GM19324 (cell line): Measurements from ENCODE around the gene MMP15.

Experiments used
- ATAC-seq: cut with Tn5 transposase; IDR thresholded peaks from one replicate; pipeline ENCODE4 v1.9.1; 2021; ENCODE audit warnings: mild to moderate bottlenecking, moderate library complexity; ENCODE audit not compliant: unreplicated experiment, low FRiP score

The MMP15 gene

DNA sequence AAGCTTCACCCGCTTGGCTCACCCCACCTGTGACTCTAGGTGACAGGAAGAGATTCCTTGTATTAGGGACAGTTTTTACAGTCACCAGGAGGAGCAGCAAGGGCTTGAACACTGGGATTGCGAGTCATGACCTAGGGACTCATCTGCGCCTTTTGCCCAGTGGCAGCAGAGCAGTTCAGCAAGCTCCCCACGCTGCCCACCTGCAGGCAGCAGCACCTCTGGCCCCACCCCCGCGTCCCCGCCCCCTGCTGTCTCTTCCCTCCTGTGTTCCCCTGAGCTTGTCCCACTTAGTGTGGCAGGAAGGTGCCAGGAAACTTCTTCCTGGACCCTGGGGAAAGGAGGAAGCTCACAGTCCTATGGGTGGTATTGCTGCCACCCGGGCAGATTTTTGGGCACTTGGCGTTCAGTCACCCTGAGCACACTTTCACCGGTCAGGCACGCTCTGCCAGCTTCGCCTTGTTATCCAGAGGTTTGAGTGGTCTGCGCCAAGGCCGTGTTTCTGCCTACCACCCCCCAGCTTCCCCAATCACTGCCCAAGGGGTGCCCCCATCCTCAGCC lies 8.7 kb downstream of the MMP15 start:
- no peak for ATAC-seq

DNA sequence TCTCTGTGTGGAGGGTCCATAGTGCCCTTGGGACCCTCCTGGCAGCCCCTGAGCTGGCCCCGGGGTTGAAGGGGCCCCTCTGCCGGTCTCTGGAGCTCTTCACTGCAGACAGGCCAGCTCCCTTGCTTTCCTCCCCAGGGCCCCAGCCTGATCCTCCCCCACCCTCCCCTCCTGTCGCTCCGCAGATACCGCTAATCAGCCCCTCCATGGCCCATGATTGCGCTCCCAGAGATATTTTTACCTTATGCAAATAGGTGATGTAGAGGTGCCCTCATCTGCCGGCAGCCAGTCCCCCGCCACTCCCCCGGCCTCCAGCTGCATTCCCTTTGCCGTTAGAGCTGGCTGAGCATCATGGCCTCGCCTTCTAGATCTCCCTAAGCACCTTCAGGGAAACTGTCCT lies 9.2 kb downstream of the MMP15 start:
- no peak for ATAC-seq

DNA sequence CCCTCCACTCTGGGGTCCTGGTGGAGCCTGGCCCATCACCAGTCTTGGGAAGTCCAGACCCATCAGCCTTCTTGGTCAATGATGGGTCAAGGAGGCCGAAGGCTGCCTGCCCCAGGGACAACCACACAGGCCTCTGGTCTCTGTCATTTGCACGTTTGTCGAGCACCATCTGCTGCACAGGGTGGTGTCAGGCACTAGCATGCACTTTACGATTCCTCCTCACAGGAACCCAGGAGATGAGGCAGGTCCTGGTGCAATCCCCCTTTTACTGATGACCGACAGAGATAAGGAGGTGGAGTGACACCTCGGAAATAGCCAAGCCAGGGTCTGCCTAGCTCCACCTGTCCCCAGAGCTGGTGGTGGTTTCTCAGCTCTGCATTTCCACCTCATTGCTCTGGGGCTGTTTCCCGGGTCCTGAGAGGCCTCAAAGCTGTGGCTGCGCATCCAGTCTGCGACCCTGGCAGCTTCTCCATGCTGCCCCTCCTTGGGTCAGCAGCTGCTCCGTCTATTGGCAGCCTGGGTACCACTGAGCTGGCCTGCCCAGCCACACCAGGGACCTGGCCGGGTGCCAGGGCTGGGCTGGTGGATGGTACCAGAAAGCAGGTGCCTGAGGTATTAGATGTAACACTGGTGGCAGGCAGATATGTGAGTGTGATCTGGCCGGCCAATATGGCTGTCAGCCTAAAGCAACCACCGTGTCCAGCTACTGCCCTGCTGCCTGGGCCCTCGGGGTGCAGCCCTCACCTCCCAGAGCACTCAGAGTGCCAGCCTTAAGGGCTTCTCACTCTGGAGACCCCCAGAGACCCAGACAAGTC lies 10.0 kb downstream of the MMP15 start:
- no peak for ATAC-seq

DNA sequence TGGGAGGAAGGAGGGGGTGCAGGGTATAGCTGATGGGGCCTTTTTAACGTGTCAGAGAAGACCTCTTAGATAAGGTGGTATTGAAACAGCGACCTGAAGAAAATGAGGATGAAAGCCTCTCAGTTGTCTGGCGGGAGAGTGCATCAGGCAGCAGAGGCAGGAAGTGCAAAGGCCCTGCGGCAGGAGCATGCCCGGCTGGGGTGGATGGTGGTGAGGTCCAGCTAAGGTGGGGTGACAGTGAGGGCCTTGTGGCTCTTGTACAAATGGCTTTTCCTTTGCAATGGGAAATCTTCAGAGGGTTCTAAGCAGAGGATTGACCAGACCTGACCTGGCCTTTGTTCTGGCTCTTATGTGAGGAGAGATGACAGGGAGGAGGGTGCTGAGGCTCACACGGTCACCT lies 11.4 kb downstream of the MMP15 start:
- ATAC-seq = no peak

DNA sequence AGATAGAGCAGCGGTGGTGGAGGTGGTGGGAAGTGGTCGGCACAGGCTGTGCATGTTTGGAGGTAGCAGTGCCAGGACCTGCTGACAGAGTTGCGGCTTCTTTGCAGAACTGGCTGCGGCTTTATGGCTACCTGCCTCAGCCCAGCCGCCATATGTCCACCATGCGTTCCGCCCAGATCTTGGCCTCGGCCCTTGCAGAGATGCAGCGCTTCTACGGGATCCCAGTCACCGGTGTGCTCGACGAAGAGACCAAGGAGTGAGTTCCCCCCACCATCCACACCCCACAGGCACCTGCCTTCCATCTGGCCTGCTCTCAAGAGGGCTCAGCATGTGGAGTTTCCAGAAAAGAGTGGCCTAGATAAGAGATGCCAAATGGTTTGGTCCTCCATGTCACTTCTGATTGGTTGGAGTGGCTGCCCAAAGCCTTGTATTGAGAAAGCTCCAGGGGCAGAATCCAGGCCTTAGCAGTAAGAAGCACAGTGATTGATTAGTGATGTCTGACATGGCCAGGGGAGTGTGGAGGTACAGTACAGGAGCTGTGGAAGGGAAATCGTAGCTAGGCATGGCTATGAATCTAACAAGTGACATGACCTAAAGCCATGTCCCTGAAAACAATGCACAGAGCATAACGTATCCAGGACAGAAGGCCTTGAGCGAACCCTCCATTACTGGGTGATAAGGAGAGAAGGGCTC lies 12.0 kb downstream of the MMP15 start:
- no peak for ATAC-seq

DNA sequence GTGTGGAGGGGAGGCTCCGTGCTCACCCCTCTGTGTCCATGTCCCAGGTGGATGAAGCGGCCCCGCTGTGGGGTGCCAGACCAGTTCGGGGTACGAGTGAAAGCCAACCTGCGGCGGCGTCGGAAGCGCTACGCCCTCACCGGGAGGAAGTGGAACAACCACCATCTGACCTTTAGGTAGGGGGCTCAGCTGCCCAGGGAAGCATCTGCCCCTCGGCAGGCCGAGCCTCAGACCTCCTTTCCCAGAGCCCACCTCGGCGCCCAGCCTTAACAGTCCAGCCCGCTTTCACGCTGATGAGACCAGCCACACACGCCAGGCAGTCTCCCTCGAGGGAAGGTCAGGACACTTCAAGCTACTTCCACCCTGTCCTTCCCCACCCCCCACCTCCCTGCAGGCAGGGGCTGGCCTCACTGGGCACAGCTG lies 12.7 kb downstream of the MMP15 start:
- ATAC-seq = no peak

DNA sequence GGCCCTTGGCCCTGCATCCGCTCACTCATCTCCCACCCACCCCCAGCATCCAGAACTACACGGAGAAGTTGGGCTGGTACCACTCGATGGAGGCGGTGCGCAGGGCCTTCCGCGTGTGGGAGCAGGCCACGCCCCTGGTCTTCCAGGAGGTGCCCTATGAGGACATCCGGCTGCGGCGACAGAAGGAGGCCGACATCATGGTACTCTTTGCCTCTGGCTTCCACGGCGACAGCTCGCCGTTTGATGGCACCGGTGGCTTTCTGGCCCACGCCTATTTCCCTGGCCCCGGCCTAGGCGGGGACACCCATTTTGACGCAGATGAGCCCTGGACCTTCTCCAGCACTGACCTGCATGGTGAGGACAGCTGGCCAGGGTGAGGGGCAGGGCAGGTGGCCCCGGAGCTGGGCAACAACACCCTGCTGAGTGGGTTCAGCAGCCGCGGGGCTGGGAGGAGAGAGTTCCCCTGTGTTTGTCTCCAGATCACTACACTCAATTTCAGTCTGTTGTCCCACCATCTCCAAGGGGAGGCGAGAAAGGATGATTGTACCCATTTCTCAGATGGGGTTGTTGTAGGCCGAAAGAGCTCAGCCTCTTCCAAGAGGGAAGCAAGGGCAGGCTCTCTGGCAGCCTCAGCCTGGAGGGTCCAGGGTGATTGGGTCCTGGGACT lies 14.4 kb downstream of the MMP15 start:
- no peak for ATAC-seq

DNA sequence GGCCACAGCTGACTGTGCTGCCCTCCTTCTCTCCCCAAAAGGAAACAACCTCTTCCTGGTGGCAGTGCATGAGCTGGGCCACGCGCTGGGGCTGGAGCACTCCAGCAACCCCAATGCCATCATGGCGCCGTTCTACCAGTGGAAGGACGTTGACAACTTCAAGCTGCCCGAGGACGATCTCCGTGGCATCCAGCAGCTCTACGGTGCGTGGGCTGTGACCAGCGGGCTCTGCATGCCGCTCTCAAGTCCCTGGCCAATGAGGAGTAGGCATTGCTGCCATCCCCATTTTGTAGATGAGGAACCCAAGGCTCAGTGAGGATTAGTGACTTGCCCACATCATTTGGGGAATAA lies 14.9 kb downstream of the MMP15 start:
- ATAC-seq = no peak

DNA sequence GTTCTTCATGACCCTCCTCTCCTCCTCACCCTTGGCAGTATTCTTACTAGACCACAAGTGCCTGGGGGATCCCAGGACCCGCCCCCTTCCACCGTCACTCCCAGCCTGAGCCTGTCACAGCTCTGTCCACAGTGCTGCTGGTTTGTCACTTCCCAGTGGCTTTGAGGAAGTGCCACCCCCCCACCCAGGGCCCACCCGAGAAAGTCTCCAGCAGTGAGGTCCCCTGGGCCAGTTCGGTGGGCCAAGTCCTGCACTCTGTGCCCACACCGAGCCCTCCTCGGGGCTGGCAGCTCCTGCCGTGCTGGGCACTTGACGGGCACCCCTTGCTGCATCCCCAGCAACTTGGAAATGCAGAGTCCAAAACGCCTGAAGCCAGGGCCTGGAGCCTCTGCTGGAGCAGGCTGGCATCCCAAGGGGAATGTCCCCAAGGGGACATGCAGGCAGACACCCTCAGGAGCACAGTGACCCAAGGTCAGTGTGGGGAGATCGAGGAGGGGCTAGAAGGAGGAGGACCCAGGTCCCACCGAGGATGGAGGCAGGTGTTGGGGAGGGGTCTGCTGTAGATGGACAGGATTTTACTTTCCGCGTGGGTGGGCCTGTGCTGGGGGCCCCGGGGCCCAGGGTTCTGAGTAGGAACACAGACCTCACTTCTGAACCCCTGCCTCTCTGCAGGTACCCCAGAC lies 15.5 kb downstream of the MMP15 start:
- no peak for ATAC-seq

DNA sequence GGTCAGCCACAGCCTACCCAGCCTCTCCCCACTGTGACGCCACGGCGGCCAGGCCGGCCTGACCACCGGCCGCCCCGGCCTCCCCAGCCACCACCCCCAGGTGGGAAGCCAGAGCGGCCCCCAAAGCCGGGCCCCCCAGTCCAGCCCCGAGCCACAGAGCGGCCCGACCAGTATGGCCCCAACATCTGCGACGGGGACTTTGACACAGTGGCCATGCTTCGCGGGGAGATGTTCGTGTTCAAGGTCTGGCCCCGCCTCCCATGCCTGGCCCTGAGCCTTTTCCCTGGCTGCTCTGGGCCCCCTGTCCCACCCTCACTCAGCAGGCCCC lies 16.0 kb downstream of the MMP15 start:
- ATAC-seq = no peak

DNA sequence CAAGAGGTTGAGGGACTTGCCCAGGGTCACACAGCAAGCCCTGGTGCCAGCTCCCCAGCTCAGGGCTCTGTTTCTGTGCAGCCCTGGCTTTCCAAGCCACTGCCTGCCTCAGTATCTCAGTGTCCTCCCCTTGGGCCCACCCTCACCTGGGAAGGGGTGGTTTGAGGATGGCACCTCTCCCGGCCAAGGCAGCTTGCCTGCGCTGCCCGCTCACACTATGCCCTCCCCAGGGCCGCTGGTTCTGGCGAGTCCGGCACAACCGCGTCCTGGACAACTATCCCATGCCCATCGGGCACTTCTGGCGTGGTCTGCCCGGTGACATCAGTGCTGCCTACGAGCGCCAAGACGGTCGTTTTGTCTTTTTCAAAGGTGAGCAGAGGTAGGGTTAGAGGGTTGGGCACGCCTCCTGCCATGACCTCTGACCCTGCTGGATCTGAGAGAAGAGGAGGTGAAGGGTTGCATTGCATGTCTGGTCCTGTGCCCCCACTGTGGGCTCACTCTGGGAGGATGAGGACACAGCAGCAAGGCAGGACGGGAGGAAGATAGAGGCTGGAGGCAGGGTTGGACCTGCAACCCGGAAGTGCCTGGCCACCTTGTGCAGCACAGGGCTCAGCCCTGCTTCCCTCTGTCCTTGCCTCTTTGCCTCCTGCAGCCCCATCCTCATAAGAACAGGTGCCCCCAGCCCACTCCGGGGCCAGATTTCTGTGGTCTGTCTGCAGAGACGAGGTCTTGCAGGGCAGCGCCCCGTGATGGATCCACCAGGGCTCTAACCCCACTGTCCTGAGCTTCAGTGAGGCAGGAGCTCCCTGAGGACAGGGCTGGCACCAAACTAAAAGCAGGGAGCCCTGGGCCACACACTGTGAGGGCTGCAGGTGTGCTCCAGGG lies 16.7 kb downstream of the MMP15 start:
- ATAC-seq = no peak

DNA sequence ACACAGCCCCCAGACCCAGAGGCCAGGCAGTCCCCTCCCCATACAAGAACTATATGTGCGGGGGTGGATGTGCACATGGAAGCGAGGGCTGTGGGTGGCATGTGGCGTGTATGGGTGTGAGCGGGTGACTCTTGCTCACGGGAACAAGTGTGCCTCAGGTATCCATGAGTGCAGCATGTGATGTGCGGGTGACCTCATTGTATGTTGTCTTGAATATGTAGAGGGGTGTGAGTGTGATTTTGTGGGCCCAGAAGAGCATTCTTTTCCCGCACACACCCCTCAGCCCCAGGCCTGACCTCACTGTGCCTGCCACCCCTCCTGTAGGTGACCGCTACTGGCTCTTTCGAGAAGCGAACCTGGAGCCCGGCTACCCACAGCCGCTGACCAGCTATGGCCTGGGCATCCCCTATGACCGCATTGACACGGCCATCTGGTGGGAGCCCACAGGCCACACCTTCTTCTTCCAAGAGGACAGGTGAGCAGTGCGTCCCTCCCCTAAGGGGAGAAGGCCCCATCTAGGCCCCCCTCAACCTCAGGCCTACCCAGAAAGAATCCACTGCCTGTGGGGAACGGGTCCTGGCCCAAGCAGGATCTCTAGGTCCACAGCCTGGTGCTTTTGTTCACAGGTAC lies 17.4 kb downstream of the MMP15 start:
- ATAC-seq = no peak

DNA sequence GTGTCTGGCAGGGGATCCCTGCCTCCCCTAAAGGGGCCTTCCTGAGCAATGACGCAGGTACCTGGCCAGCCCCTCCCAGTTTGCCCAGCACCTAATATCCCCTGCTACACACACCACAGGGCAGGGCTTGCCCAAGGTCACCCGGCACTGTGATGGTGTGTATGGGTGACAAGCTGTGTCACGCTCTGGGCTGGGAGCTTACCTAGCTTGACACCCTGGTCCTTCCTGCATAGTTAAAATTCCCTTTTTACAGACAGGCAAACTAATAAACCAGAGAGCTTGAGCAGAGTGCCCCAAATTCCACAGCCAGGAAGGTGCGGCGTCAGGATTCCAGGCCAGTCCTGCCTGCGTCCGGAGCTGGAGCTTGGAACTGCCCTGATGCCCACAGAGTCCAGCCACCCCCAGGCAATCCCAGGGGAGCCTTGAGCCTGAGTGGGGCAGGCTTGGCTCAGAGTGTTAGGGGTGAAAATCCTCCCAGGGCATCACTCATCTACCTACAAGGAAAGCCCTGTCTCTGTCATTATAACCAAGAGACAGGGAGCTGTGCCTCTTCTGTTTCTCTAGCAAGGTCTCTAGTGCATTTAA lies 18.1 kb downstream of the MMP15 start:
- no peak for ATAC-seq

DNA sequence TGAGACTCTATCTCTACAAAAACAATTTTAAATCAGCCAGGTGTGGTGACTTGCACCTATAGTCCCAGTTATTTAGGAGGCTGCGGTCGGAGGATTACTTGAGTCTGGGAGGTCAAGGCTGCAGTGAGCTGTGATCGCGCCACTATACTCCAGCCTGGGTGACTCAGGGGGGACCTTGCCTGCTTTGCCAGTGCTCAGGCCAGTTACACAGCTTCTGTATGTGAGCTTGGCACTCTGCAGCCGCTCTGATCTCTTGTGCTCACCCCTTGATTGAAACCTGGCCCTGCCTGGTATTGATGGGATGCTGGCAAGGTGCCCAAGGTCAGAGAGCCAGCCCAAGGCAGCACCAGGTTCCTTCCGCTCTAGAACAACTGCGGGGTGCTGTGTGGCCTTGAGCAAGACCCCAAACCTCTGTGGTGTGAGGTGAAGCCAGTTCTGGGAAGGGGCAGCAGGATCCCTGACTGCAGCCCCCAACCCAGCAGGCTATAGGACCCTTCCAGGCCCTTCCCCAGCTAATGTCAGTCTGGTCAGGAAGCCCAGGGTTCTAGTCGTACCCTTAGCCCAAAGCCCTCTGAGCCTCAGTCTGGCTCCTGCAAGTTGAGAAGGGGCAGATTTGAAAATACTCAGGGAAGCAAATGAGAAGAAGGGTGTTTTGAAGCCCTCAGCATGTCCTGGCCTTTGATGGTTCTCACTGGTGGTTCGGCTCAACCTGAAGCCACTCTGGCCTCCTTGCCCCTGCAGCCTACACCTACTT lies 18.9 kb downstream of the MMP15 start:
- ATAC-seq = no peak

DNA sequence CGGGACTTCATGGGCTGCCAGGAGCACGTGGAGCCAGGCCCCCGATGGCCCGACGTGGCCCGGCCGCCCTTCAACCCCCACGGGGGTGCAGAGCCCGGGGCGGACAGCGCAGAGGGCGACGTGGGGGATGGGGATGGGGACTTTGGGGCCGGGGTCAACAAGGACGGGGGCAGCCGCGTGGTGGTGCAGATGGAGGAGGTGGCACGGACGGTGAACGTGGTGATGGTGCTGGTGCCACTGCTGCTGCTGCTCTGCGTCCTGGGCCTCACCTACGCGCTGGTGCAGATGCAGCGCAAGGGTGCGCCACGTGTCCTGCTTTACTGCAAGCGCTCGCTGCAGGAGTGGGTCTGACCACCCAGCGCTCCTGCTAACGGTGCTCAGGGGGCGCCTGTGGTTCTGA lies 19.5 kb downstream of the MMP15 start:
- no peak for ATAC-seq

DNA sequence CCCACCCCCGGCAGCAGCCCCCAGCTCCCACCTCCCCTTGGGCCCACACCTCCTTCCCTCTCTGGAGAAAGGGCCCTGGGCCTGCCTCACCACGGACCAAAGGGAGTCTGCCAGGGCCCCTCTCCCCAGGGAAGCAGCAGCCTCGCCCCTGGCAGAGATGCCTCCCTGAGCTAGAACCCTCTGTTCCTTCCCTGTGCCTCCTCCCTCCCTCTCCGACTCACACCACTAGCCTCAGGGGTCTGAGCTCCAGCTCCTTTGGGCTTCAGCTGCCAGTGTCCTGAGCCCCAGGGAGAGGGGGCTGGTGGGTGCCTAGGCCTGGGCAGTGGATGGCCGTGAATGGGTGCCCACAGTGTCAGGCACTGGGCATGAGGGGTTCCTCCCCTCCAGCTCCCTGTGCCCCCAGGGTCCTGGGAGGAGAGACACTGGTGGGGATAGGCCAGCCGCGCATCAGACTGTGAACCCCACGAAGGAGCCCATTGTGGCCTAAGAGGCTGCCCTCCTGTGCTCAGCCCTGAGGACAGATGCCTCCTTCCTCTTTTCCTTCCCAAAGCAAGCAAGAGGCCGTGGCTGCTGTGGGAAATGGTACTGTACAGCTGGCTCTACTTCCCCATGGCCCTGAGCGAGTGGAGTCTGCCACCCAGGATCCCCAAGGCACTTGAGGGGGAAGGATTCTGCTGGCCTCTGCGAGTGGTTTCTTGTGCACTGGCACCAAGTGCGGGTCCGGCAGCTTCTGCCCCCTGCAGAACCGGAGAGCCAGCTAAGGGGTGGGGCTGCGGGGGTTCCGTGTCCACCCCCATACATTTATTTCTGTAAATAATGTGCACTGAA lies 20.7 kb downstream of the MMP15 start:
- ATAC-seq = no peak

DNA sequence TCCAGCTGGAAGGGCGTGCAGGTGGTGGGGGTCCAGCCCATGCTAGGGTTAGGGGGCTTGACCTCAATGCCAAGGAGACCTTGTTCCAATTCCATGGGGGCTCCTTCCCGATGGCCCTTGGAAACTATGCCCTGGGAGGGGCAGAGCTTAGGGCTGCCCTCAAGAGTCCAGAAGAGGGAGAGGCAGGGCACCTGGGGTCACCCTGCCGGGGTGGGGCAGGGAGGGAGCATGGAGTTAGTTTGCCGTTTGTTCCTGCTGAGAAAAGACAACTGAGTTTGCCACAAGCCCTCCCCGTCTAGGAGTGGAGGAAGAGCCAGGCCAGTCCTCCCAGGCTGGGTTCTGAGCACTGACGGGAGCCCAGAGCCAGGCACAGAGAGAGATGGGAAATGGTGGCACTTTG lies 21.4 kb downstream of the MMP15 start:
- no peak for ATAC-seq
